HG02870 (cell line): Measurements from ENCODE around the gene HBG2.
A peak's percentile ranks its signal among the peaks of the same experiment; 100 is the strongest.

Experiments used
- ATAC-seq: cut with Tn5 transposase; IDR thresholded peaks from one replicate; pipeline ENCODE4 v1.9.1; 2021; ENCODE audit warnings: mild to moderate bottlenecking, moderate library complexity; ENCODE audit not compliant: unreplicated experiment

The HBG2 gene

DNA sequence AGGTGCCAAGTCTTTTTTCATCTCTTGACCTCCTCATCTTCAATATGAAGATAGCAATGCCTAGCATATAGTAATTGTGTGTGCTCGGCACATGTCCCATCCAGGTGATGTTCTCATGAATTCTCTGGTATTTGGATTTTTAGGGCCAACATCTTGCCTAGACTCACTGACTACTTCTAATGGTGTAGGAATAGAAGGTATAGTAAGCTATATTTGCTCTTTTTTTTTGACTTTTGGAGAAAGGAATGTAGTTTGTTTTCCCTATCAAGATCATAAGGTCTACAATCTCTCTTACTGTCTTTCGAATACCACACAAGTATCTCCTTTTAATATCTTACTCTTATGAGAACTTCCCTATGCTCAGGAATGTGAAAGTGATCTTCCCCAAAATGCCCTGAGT lies 23.5 kb downstream of the HBG2 start:
- no peak for ATAC-seq

DNA sequence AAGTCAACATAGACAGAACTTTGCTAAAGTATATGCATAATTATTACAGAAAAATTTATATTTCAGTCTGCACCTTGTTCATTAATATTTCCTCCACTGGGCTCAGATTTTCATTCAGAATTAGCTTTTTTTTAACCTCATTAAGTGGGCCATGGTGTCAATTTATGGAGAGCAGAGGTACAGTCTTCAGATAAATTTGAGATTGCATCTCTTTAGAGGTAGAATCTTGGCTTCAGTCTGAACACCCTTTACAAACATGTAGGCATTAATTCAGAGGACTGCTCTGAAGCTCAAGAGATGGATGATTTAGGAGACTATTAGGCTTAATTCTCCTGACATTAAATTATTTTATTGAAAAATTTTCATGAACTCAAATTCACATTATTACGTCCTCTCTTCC lies 24.3 kb downstream of the HBG2 start:
- no peak for ATAC-seq

DNA sequence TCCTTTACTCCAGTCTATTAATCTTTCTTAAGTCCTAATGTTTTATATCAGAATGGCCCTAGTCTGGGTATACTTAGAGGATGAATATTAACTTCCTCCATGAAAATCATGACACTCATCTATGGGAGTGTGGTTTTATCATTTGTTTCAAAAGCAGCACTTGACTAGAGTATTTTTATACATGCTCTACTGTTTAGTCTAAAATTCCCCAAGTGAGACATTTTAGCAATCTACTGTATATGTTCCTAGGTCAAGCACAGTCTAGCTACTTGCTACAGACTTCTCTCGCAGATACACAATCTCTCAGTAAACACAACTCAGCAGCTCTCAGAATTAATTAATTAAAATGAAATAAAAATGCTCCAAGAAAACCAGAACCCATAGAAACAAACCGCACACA lies 24.8 kb downstream of the HBG2 start:
- no peak for ATAC-seq

DNA sequence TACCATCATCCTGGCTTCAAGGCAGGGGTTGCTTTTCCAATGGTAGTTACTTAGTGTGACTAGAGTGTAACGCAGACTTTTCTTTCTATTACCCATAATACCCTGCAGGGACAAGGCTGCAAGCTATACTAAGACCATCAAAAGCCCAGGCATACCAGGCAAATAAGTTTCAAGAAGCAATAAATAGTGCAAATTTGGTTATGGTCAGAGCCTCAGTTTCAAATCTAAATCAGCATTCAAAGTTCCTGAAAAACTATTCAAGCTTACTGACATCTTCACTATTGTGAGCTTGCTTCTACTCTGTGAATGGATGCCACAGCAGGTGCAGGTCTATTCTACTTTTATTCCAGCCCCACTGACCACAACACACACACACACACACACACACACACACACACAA lies 25.2 kb downstream of the HBG2 start:
- ATAC-seq, result peak; percentile 43

DNA sequence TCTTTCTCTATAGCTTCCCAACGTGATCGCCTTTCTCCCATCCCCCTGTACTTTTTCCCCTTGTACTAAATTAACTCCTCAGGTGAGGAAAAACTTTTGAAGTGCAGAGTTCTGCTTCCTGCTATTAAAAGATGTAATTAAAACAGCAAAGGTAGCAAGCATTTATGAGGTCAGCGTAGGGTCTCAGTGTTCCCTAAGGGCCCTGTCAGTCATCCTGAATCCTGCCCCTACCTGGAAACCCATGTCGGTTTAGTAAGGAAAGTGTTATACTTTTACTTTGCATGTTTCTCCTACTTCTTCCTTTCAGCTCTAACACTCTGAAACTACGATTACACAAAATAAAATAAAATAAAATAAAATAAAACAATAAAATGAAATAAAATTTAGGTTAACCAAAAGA lies 26.5 kb downstream of the HBG2 start:
- no peak for ATAC-seq

DNA sequence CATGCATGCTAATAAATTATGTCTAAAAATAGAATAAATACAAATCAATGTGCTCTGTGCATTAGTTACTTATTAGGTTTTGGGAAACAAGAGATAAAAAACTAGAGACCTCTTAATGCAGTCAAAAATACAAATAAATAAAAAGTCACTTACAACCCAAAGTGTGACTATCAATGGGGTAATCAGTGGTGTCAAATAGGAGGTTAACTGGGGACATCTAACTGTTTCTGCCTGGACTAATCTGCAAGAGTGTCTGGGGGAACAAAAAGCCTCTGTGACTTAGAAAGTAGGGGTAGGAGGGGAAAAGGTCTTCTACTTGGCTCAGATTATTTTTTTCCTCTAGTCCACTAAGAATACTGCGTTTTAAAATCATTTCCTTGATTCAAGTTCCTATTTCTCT lies 26.9 kb downstream of the HBG2 start:
- ATAC-seq, result no peak

DNA sequence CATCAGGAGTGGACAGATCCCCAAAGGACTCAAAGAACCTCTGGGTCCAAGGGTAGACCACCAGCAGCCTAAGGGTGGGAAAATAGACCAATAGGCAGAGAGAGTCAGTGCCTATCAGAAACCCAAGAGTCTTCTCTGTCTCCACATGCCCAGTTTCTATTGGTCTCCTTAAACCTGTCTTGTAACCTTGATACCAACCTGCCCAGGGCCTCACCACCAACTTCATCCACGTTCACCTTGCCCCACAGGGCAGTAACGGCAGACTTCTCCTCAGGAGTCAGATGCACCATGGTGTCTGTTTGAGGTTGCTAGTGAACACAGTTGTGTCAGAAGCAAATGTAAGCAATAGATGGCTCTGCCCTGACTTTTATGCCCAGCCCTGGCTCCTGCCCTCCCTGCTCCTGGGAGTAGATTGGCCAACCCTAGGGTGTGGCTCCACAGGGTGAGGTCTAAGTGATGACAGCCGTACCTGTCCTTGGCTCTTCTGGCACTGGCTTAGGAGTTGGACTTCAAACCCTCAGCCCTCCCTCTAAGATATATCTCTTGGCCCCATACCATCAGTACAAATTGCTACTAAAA lies 27.8 kb downstream of the HBG2 start, which contains the start of gene HBB:
HBB (minus strand) TSS at position 340 of the 579 bp plus-strand sequence; CDS start at position 290, 50 bp downstream.
- ATAC-seq, result no peak

DNA sequence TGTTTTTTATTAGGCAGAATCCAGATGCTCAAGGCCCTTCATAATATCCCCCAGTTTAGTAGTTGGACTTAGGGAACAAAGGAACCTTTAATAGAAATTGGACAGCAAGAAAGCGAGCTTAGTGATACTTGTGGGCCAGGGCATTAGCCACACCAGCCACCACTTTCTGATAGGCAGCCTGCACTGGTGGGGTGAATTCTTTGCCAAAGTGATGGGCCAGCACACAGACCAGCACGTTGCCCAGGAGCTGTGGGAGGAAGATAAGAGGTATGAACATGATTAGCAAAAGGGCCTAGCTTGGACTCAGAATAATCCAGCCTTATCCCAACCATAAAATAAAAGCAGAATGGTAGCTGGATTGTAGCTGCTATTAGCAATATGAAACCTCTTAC lies 29.1 kb downstream of the HBG2 start:
- no peak for ATAC-seq

DNA sequence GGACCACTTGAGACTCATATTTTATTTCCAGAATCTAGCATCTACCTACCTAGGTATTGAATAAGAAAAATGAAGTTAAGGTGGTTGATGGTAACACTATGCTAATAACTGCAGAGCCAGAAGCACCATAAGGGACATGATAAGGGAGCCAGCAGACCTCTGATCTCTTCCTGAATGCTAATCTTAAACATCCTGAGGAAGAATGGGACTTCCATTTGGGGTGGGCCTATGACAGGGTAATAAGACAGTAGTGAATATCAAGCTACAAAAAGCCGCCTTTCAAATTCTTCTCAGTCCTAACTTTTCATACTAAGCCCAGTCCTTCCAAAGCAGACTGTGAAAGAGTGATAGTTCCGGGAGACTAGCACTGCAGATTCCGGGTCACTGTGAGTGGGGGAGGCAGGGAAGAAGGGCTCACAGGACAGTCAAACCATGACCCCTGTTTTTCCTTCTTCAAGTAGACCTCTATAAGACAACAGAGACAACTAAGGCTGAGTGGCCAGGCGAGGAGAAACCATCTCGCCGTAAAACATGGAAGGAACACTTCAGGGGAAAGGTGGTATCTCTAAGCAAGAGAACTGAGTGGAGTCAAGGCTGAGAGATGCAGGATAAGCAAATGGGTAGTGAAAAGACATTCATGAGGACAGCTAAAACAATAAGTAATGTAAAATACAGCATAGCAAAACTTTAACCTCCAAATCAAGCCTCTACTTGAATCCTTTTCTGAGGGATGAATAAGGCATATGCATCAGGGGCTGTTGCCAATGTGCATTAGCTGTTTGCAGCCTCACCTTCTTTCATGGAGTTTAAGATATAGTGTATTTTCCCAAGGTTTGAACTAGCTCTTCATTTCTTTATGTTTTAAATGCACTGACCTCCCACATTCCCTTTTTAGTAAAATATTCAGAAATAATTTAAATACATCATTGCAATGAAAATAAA lies 29.8 kb downstream of the HBG2 start:
- no peak for ATAC-seq

DNA sequence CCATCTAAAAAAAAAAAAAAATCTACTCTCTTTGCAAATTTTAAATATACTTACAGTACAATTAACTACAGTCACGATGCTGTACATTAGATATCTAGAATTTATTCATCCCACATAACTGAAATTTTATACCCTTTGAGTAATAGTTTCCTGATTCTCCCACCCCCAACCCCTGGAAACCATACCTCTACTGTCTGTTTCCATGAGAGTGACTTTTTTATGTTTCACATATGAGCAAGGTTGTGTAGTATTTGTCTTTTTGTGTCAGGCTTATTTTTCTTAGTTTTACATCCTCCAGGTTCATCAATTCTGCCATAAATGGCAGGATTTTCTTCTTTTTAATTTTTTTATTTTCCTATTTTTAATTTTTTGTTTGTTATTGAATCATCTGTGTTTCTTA lies 30.9 kb downstream of the HBG2 start:
- no peak for ATAC-seq

DNA sequence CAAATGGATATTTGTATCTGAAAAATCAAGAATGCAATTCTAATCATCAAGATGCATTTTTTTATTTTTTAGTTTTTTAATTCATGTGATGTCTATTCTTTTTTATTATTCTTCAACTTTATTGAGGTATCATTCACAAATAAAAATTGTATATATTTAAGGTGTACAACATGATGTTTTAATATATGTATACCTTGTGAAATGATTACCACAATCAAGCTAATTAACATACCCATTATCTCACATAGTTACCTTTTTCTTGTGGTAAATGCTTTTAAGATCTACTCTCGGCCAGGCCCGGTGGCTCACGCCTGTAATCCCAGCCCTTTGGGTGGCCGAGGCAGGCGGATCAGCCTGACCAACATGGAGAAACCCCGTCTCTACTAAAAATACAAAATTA lies 31.4 kb downstream of the HBG2 start:
- ATAC-seq, result no peak

DNA sequence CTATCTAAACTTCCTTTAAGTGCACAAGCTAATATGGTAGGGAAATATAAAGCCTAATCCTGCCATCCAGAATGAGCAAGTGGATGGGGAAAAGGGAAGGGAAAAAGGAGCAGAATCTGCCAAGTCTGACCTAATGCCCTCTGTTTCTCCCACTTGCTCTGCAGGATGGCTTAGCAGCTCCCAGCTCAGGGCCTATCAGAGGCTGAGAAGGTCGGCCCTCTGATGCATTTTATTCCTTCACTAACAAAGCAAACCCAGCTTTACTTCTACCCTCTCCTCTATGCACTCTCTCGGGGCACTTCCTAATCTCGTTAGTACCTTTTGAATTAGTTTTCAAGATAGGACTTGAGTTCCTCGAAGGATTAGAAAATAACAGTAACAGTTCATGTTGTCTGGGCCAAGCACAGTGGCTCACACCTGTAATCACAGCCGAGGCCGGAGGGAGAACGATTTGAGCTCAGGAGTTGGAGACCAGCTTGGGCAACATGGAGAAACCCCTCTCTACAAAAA lies 44.1 kb downstream of the HBG2 start:
- no peak for ATAC-seq

DNA sequence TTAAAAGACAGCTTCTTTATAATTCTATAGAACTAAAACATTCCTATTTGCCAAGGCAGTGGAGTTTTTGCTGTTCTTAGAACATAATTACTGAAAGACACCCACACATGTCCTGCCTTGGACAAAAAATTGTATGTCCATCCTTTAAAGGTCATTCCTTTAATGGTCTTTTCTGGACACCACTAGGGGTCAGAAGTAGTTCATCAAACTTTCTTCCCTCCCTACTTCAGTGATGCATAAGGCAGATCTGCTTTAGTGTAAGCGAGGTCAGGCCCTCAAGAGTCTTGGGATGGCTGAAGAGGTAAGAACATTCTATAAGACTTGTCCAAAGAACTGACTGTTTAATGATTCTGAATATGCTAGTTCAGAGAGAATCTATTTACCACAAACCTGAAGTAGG lies 49.8 kb downstream of the HBG2 start:
- ATAC-seq, result no peak

DNA sequence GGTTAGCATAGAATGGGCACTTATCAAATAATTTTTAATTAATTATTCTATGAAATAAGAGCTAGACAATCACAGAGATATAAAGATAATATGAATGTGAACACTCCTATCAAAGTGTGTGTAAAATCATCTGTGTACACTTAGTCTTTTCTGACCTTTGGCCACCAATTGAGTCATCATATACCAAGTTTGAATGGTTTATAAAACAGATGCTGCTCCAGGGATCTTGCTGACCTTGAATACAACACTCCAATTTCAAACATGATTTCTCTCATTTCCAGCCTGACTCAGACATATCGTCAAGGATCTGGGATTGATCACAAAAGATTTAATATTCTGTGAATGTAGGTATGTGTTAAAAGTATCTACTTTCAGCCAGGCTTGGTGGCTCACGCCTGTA lies 51.2 kb downstream of the HBG2 start:
- ATAC-seq, result no peak
